ENCODE results near the gene TWF2. TPM values are rescaled to one million over a fixed set of nuclear protein-coding genes. Genes with fewer than 3 reads are reported as not detected.
A peak's percentile ranks its signal among the peaks of the same experiment; 100 is the strongest.

TWF2 gene
- total RNA-seq, 4 donors from 2014 or later, result 50.1 to 116 (median 78.3) TPM

DNA sequence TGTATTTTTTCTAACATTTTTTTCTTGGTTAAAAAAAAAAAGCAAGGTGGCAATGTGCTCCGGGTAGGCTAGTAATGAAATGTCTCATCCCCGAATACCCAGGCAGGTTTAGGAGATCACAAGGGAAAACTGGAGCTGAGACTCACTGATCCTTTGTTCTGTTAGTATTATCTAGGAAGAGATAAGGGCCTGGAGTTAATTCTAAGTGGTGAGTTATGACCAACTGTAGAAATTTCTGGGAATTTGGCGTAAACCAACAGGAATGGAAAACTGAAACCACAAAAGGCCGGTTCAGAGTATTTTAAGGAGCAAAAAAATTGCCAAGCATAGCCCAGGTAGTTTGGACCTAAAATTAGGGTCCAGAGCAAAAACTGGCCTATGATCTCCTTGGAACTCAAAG, 19.0 kb upstream of the TWF2 start:
- no peak for ATAC-seq (ENCODE audit: low FRiP score)
- TF ChIP-seq, protein P1, sequence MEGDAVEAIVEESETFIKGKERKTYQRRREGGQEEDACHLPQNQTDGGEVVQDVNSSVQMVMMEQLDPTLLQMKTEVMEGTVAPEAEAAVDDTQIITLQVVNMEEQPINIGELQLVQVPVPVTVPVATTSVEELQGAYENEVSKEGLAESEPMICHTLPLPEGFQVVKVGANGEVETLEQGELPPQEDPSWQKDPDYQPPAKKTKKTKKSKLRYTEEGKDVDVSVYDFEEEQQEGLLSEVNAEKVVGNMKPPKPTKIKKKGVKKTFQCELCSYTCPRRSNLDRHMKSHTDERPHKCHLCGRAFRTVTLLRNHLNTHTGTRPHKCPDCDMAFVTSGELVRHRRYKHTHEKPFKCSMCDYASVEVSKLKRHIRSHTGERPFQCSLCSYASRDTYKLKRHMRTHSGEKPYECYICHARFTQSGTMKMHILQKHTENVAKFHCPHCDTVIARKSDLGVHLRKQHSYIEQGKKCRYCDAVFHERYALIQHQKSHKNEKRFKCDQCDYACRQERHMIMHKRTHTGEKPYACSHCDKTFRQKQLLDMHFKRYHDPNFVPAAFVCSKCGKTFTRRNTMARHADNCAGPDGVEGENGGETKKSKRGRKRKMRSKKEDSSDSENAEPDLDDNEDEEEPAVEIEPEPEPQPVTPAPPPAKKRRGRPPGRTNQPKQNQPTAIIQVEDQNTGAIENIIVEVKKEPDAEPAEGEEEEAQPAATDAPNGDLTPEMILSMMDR (IDR thresholded peaks at IDR 0.05), result no peak
- no peak for DNase-seq (ENCODE audit: low spot score)

DNA sequence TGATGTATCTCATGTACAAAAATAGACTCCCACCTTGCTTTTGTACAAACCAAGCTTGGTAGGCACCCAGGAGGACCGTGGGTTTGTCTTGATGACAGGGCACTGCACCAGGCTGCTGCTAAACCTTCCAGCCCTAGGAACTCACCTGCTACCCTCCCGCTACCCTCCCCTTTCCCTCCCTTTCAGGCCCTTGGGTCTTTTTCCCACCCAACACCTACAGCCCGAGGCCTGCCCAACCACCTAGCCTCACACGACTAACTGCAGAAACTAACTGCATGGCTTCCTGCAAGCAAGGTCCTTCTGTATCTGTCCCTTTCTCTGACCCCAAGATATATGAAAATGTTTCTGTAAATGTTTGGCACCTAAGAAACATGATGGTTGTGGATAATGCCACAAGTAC, 17.7 kb upstream of the TWF2 start:
- TF ChIP-seq, protein P1 (IDR thresholded peaks at IDR 0.05), result no peak
- ATAC-seq (ENCODE audit: low FRiP score) (no peak), DNase-seq (ENCODE audit: low spot score) (no peak)

DNA sequence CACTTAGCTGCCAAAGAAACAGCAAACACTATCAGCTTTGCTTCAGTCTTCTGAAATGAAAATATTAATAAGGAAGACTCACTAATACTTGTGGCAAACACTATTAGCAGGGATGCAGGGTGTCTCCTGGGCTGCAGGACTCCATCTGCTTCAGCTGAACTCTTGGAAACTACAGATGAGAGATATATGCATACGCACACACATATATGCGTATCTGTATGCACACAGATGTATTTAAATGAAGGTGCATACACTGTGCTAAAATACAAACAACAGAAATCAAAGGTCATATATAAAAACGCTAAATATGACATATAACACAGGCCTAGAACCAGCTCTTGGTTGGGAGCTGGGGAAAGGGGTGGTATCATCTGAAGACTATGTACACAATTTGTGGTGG, 17.2 kb upstream of the TWF2 start:
- DNase-seq (ENCODE audit: low spot score) (no peak), ATAC-seq (ENCODE audit: low FRiP score) (no peak)
- TF ChIP-seq, protein P1 (IDR thresholded peaks at IDR 0.05), result no peak

DNA sequence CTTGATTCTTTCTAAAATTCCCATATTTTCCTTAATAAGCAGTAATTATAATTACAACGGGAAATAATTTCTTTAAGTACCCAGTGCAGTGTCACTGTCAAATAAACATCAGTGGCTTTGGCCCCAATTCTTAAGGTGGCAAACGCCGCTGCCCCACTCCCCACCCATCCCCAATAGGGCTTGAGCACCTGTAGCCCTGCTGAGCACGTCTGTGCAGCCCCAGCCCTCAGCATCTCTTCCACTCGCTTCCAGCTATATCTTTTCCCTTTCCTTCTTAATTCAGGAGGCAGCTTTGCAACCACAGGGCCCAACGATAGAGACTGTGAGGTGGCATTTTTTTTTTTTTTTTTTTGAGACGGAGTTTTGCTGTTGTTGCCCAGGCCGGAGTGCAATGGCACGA, 15.7 kb upstream of the TWF2 start:
- TF ChIP-seq, protein P1 (IDR thresholded peaks at IDR 0.05), result no peak
- ATAC-seq (ENCODE audit: low FRiP score) (no peak), DNase-seq (ENCODE audit: low spot score) (no peak)

DNA sequence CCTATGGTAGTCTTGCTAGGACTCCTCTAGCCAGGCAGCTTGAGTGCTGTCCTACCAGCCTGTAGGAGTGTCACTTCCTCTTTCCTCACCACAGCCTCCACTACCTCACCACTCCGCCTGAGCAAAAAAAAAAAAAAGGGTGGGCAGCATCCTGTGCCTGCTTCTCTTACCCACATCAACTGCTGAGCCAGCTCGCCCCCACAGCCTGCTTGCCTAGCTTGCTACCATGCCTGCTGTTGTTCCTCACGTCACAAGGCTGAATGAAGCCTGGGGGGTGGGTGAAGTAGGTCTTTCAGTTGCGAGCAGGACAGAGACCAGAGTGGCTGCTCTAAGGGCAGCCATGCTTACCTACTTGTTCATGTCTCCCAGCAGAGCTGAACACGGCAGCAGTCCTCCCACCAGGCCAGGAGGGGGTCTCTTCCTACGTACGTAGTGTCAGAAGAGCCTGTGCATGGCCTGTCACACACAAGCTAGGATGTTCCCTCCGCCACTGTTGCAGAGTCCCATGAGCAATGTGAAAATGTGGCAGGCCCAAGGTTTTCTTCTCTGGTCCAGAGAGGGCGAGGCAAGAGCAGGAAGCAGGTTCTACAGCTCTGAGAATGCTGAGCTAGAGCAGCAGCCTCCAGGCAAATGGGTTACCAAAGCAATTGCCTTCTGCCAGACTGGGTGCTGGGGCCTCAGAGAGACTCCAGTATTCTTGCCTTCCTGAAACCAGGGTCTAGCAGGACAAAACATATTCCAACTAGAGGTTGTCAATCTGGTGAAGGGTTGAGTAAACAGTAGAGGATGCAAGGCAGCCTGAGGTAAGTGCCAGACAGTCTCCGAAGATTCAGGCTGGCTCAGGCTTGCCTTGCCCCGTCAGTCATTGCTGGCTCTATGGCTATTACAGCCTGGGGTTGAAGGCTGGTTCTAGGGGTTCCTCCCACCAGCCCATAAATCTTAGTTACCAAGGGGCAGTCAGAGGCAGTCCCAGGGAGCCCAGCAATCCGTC, 14.7 kb upstream of the TWF2 start:
- TF ChIP-seq, protein P1 (IDR thresholded peaks at IDR 0.05), result no peak
- DNase-seq (ENCODE audit: low spot score) (no peak), ATAC-seq (ENCODE audit: low FRiP score) (peak; percentile 38)

DNA sequence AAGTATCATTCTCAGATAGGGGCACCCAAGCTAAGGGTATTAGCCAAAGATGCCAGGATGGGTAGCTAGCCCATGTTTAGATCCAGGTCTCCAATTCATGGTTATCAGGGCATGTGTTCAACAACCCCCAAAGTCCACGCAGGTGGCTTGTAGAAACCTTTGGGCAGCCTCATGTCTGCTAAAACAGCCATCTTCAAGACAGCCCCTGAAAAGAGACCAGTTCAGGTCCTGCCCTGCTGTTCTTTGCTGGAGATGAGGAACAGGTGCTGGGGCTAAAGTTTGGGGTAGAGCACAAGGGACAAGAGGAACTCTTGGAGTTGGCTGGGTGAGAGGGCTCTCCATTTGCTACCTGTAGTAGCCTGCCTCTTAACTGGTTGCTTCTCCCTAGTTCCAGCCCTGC, 11.2 kb upstream of the TWF2 start:
- DNase-seq (ENCODE audit: low spot score) (no peak), ATAC-seq (ENCODE audit: low FRiP score) (no peak)
- TF ChIP-seq, protein P1 (IDR thresholded peaks at IDR 0.05), result no peak

DNA sequence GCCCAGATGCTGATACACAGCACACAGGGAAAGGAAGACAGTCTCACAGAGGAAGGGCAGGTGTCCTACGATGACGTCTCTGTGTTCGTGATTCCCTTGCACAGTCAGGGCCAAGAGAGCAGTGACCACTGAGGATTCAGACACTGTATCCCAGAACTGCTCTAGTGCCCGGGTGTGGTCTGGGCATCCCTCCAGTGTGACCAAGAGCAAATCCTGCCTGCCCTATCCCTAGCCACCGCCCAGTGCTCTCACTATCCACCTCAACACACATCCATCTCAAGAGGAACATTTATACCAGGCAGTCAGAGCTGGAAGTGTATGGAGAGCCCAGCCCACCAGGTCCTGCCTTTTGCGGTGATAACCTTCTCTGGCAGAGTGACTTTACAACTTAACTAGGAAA, 10.7 kb upstream of the TWF2 start:
- DNase-seq (ENCODE audit: low spot score), result no peak
- no peak for ATAC-seq (ENCODE audit: low FRiP score)
- TF ChIP-seq, protein P1 (IDR thresholded peaks at IDR 0.05), result no peak

Data from omental fat pad (tissue), 4 donors.